GM18519 (cell line): ENCODE data around the gene MYL7.
"Not testable (repeated sequence)": the region's sequence is repeated elsewhere in the genome, so short reads cannot be mapped to it uniquely, and the experiment has no call there.

Experiments
- ATAC-seq: cut with Tn5 transposase; IDR thresholded peaks from one replicate; pipeline ENCODE4 v1.9.1; 2021; ENCODE audit warnings: mild to moderate bottlenecking, moderate library complexity; ENCODE audit not compliant: unreplicated experiment, low FRiP score

MYL7 gene

GRCh38 chr7:44134943-44135628, 6.0 kb downstream of the MYL7 start:
- no peak for ATAC-seq

GRCh38 chr7:44133295-44133694, 7.8 kb downstream of the MYL7 start:
- no peak for ATAC-seq

- ATAC-seq, result no peak
Measured at GRCh38 chr7:44132039-44132438, 9.1 kb downstream of the MYL7 start.

- no peak for ATAC-seq
Measured at GRCh38 chr7:44131173-44132029, 9.7 kb downstream of the MYL7 start.

- ATAC-seq, result no peak
Measured at GRCh38 chr7:44128721-44129582, 12.2 kb downstream of the MYL7 start.

- ATAC-seq, result no peak
Measured at GRCh38 chr7:44127161-44127560, 14.0 kb downstream of the MYL7 start.

GRCh38 chr7:44126574-44126973, 14.6 kb downstream of the MYL7 start:
- ATAC-seq, result not testable (repeated sequence)

GRCh38 chr7:44124822-44125202, 16.3 kb downstream of the MYL7 start:
- no peak for ATAC-seq

- ATAC-seq, result peak; percentile 92
Measured at GRCh38 chr7:44123190-44124003, 17.7 kb downstream of the MYL7 start, which contains the start of gene POLD2. TSS of gene POLD2 (minus strand) at chr7:44123548. CDS start at chr7:44122053, 1,495 bp downstream.

- ATAC-seq, result no peak
Measured at GRCh38 chr7:44122529-44122928, 18.6 kb downstream of the MYL7 start.

- no peak for ATAC-seq
Measured at GRCh38 chr7:44121761-44122420, 19.2 kb downstream of the MYL7 start.

GRCh38 chr7:44120395-44120794, 20.7 kb downstream of the MYL7 start:
- no peak for ATAC-seq

GRCh38 chr7:44119829-44120380, 21.2 kb downstream of the MYL7 start:
- no peak for ATAC-seq

- no peak for ATAC-seq
Measured at GRCh38 chr7:44117801-44118429, 23.2 kb downstream of the MYL7 start.

GRCh38 chr7:44116789-44117666, 24.1 kb downstream of the MYL7 start:
- no peak for ATAC-seq

- ATAC-seq, result no peak
Measured at GRCh38 chr7:44116087-44116788, 24.9 kb downstream of the MYL7 start.
